HG03135 (cell line): ENCODE measurements around the gene FBL.

Source experiments
- ATAC-seq: cut with Tn5 transposase; IDR thresholded peaks from one replicate; pipeline ENCODE4 v1.9.1; 2021; ENCODE audit warnings: mild to moderate bottlenecking, moderate library complexity; ENCODE audit not compliant: unreplicated experiment

FBL gene

GRCh38 chr19:39796000-39796498 is 50.1 kb downstream of the FBL start:
- no peak for ATAC-seq

- no peak for ATAC-seq
Measured at GRCh38 chr19:39795001-39795400, 51.2 kb downstream of the FBL start.

GRCh38 chr19:39792999-39793546 is 53.1 kb downstream of the FBL start:
- peak; percentile 77 for ATAC-seq

- no peak for ATAC-seq
Measured at GRCh38 chr19:39788244-39788643, 57.9 kb downstream of the FBL start.
